Umbilical cord (tissue), 2 donors: Measurements from ENCODE around the gene CRELD2. TPM values are rescaled to one million over a fixed set of nuclear protein-coding genes. Genes with fewer than 3 reads are reported as not detected.

Source experiments
- DNase-seq: peaks from one replicate; pipeline ENCODE4 v3.0.0-alpha.2; 2015; ENCODE audit warnings: low spot score
- total RNA-seq: library from RNA; depleted of rRNA; stranded (reverse); fragments of >200 nt; gene quantifications from one replicate; pipeline ENCODE4 v1.2.3, GENCODE V29; 2014; ENCODE audit warnings: low replicate concordance; ENCODE audit not compliant: insufficient read depth

Gene CRELD2
- total RNA-seq, 1 donor from 2014 or later = 23.8 TPM

- DNase-seq = no peak
These were observed 6.4 kb upstream of the CRELD2 start for GRCh38 chr22:49911881-49912625.

DNA sequence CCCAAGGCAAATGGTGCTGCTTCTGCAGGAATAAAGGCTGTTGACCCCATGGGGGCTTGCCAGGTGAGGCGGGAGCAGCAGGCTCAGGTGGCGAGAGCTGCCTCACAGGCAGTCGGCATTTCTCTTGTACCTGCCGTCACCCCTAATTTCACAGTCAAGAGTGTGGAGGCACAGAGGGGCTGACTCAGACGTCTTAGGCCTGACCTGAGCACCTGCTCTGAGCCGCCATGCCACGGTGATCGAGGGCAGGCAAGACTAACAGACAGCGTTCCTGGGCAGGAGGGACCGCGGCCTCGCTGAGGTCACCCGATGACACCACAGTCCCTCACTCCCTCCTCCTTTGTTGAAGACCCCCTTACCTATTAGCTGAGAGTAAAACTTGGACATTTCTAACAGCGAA, 5.4 kb upstream of the CRELD2 start:
- DNase-seq = no peak

DNA sequence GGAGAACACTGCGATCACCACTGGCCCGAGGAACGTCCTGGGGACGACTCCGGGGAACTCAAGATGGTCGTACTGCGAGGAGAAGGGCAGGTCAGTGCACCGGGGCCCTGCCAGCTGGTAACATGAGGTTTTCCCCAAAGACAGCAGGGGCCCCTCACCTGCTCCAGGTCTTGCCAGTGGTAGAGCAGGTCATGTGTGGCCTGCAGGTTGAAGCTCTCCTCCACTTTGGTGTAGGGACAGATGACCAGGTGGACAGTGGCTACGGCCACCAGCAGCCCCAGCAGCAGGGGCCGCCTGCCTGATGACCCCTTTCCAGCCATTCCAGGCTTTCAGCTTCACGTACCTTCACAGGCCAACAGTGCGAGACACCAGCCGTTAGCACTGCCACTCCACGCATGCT, 5.0 kb upstream of the CRELD2 start:
- no peak for DNase-seq

DNA sequence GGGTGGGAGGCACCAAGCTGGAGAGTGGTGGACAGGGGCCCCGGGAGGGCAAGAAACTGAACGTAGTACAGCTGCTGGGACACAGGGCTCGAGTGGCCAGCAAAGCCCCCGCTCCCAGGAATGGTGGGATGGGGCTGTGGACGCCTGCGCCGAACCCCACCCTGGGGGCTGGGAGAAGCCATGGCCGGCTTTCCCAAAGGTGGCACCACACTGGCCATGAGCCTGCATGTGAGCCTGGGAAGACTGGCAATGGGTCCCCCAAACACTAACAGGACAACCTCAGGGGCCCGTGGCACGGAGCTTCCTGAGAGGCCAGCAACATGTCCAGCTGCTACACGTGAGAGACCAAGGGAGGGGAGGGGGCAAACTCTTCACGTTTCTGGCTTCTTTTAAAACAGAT, 4.2 kb upstream of the CRELD2 start:
- no peak for DNase-seq

DNA sequence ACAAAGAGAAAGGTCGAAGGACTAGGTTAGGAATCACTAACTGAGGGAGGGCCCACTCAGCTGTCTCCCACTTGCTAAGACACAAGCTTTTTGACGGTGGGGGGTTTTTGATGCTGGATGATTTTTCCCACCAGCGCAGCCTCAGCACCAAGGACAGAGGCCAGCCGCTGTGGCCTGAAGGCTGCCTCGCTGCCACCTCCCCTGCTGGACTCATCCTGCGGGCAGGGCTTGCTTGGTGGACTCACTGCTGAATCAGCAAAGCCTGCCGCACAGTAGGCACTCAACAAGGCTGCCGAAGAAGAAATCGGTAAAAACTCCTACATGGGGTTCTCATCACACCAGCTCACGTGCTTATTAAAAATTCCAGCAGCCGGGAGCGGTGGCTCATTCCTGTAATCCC, 2.8 kb upstream of the CRELD2 start:
- DNase-seq = no peak

DNA sequence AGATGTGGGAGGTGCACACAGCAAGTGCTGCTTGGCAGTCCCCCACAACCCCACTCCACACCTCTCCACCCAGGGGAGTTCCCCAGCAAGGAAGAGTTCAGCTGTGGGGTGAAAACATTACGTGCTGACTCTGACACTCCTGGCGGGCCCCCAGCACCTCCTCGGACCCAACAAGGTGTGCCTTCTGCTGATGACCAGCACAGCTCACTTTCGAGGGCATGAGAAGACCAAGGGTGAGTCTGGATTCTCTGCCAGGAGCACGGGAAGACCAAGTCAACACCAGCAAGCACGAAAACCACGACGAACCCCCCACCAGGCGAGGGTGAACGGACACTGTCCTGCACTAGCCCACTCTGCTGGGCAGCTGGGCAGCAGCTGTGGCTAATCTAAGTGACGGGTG, 1.6 kb upstream of the CRELD2 start:
- DNase-seq = no peak

- no peak for DNase-seq
These were observed 762 bp downstream of the CRELD2 start for GRCh38 chr22:49918911-49919881.

DNA sequence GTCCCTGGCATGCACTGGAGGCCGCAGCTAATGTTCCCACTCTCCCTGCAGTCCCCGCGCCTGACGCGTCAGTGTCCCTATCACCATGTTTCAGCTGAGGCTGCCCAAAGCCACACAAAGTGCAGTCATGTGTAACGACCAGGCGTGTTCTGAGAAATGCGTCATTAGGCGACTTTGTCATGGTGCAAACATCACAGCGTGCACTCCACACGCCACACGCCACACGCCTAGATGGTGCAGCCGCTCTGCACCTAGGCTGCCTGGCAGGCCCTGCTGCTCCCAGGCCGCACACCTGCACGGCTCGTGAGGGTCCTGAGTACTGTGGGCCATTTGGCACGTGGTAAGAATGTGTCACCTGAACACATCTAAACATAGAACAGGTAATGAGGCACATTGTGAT, 2.4 kb downstream of the CRELD2 start:
- no peak for DNase-seq

GRCh38 chr22:49921508-49922278, 3.3 kb downstream of the CRELD2 start:
- DNase-seq = no peak

- DNase-seq = no peak
These were observed 4.0 kb downstream of the CRELD2 start for GRCh38 chr22:49922484-49922883.

- DNase-seq = no peak
These were observed 4.5 kb downstream of the CRELD2 start for GRCh38 chr22:49922926-49923325.

- no peak for DNase-seq
These were observed 5.0 kb downstream of the CRELD2 start for GRCh38 chr22:49923445-49923844.

DNA sequence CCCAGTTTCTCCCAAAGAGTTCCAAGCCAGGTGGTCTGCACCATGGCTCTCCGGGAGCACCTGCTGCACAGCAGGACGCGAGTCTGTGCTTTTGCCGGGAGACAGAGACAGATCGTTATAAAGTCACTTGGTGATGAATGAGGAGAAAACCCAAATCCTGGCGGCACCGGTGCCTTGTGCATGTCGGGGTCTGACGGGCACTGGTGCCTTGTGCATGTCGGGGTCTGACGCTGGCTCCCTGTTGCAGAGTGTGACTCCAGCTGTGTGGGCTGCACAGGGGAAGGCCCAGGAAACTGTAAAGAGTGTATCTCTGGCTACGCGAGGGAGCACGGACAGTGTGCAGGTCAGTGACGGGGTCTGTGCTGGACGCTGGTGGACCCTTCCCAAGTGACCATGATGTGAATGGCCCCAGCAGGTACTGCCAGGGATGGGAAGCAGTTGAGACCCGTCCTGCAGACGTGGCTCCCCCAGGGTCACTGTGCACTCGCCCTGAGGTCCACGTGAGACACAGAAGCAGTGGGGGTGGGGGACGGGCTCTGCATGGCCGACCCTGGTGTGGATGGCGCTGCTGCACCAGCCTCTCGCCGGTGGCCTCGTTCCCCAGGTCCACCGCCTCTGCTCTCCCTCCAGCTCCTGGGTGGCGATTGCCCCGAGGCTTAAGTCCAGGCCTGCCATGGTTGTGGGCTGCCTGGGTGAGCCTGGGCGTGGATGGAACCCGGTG, 5.8 kb downstream of the CRELD2 start:
- DNase-seq = no peak

DNA sequence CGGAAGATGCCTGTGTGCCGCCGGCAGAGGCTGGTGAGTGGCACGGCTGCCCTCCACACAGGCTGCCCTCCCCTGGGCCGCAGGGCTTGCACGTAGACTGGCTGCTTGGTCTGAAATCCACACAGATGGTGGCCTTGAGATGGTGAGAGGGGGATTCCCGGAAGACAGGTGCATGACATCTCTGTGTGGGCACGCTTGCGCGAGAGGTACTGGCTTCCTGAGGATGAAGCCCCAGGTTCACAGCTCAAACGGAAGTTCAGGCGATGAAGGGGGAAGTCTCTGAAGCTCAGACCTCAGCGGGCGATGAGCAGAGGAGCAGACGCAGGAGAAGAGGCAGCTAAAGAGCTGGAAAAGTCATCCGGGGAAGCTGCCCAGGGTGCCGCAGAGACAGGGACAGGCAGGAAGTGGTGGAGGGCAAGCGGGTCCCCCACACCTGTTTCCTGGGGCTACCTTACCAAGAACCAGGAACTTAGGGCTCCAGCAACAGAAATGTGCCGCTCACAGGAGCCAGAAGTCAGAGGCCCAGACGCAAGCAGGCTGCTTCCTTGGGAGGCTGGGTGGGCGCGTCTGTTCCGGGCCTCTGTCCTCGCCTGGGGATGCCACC, 7.2 kb downstream of the CRELD2 start:
- DNase-seq = no peak

GRCh38 chr22:49926916-49927315, 8.5 kb downstream of the CRELD2 start:
- no peak for DNase-seq

DNA sequence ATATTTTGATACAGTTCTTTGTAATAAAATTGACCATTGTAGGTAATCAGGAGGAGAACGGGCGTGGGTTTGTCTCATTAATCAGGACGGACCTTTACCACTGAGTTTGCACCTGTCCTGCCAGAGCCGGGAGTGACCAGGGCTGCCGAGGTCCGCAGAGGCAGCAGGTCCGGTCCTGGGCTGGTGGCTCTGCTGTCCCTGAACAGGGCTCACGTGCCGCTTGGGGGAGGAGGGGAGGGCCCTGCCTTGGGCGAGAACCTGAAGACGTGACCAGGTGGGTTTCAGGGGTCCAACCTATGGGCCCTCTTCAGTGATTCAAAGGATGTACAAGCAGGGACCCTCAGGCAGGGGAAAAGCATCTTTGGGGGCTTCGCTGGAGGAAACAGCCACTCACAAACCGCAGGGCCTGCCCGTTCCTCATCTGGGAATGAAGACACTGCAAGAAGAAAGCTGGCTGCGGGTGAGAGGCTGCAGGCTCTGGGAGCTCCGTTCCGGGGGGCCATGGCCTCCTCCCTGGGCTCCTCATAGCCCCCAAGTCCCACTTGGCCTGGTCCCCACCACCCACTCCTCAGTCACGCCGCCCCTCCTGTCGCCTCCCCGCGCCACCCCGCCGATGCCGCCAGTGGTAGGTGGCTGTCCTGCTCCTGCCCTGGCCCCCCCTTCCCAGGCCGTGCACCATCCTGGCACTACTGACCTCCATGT, 9.2 kb downstream of the CRELD2 start:
- no peak for DNase-seq

GRCh38 chr22:49928185-49928495, 9.7 kb downstream of the CRELD2 start:
- no peak for DNase-seq

DNA sequence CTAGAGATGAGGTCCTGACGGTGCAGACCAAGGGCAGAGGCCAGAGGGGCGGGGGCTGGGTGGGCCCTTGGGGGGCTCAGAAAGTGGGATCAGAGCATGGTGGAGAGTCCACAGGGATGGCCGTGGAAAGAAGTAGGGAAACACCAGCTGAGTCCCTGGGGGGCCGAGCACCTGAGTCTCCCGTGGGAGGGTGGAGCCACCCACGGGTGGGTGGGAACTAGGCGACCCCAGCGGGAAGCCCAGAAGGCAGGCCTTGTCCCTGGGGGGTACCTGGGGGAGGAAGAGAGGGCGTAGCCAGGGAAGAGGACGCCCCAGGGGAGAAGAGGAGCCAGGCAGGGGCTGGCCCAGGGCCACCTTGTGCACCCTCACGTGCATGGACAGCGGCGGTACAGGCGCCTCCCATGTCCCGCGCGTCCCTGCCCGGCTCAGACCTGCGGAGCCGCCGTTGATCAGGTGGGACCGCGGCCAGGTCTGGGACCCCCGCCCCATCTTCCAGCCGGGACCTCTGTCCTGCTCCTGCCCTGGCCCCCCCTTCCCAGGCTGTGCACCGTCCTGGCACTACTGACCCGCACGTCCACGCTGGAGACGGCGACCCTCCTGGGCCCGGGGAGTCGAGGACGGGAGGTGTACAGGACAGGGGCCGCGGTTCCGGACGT, 10.2 kb downstream of the CRELD2 start:
- DNase-seq = no peak

DNA sequence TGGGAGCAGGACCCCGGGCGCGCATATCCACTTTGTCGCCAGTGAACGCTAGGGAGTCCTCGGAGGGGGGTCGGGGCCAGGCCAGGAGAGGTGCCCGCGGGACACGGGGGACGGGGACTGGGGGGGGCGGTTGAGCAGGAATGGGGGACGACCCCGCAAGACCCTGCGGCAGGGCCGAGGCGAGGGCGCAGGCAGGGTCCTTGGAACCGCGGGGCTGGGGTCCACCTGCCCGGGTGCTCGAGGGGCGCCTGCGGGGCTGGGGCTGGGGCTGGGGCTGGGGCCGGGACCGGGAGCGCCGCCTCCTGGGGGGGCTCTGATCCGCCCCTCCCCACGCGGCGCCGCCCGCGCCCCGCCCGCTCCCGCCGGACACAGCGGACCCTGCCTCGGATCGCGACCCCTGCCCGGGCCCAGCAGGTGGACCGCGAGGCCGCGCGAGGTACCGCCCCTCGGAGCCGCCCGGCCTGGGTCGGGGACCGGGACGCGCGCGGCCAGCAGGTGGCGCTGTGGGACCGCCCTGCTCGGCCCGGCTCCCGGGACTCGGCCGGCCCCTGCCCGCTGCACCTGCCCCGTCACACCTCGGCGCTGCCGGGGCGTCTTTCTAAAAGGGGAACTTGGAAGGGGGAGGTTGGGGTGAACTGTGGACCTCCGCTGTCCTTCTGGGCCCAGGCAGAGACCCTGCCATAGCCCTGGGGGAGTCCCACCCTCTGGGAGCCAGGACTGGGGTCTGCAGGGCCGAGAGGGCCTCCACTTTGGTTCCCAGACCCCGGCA, 11.0 kb downstream of the CRELD2 start:
- DNase-seq = no peak
